H1 (cell line): Measurements from ENCODE around the gene GRM1. TPM values are rescaled to one million over a fixed set of nuclear protein-coding genes. Genes with fewer than 3 reads are reported as not detected.

Source experiments
- BACH1 ChIP-seq: IDR thresholded peaks from 2 replicates; pipeline ENCODE4 v1.6.1; 2012; ENCODE audit warnings: low read length, improper control_type of control experiment
- BRCA1 ChIP-seq: IDR thresholded peaks from 2 replicates; pipeline ENCODE4 v1.6.1; 2012; ENCODE audit warnings: low read depth, low read length, improper control_type of control experiment
- NRF1 ChIP-seq: IDR thresholded peaks from 2 replicates; pipeline ENCODE4 v1.6.1; 2011; ENCODE audit warnings: mild to moderate bottlenecking, low read depth, low read length, improper control_type of control experiment
- SUZ12 ChIP-seq: fragments of 200-600 bp; sonication (generic); IDR thresholded peaks from 2 replicates; pipeline ENCODE4 v1.6.1; 2012; ENCODE audit warnings: mild to moderate bottlenecking, inconsistent platforms, low read length, moderate library complexity, mixed read lengths
- ZNF274 ChIP-seq: IDR thresholded peaks from 2 replicates; pipeline ENCODE4 v1.7.0; 2012; ENCODE audit warnings: low read length, borderline replicate concordance; ENCODE audit errors: extremely low read depth
- polyA plus RNA-seq, 7 experiments: library from polyadenylated mRNA; depleted of rRNA in 3 of 7; stranded (reverse) in 5 of 7; unstranded in 2 of 7; fragments of >200 nt in 5 of 7; fragments of 200-250 nt in 2 of 7; gene quantifications; 1 replicate in 5 of 7; 2 replicates in 1 of 7; 4 replicates in 1 of 7; pipeline versions ENCODE4 v1.2.1 to v1.2.3, GENCODE V29; 2011 to 2013; ENCODE audit warnings: missing spikeins in 2 of 7, mixed read lengths in 2 of 7
- total RNA-seq: library from RNA; stranded (reverse); fragmentation: NEBNext Ultra II Directional; extraction: Animal tissue kit (Norgen Biotek cat#: 25700); gene quantifications from 2 replicates; pipeline ENCODE4 v1.2.1, GENCODE V29; 2021
- TF ChIP-seq, protein P1 (sequence below): fragments of 300-600 bp; sonication (generic); IDR thresholded peaks from 2 replicates; pipeline ENCODE4 v1.7.1; 2012; ENCODE audit warnings: low read length, moderate library complexity, mild to moderate bottlenecking, inconsistent platforms; ENCODE audit not compliant: insufficient replicate concordance

Gene GRM1
- total and polyA plus RNA-seq, 2 of the 8 experiments (the other 6 are each of a cell fraction or from before 2014, with no cell fraction given): 0.15 to 1.3 TPM

DNA sequence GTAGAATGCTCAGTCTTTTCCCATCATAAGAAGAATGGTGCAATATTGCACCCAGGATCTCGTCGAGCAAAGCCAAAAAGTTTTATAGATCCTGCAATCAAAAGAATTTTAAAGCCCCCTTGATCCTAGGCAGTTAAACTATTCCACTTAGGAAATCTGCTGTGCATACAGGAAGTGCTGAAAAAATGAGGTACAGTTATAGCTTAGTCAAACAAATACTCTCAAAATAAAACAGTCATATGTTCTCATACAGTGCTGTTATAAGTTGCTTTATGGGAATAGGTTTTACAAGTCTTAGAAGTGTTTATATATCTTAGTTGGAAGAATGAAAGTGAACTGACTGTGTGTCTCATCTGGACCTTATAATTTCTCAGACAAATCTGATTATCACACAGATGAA is 282.2 kb downstream of the GRM1 start (continued):
- TF ChIP-seq, protein P1, sequence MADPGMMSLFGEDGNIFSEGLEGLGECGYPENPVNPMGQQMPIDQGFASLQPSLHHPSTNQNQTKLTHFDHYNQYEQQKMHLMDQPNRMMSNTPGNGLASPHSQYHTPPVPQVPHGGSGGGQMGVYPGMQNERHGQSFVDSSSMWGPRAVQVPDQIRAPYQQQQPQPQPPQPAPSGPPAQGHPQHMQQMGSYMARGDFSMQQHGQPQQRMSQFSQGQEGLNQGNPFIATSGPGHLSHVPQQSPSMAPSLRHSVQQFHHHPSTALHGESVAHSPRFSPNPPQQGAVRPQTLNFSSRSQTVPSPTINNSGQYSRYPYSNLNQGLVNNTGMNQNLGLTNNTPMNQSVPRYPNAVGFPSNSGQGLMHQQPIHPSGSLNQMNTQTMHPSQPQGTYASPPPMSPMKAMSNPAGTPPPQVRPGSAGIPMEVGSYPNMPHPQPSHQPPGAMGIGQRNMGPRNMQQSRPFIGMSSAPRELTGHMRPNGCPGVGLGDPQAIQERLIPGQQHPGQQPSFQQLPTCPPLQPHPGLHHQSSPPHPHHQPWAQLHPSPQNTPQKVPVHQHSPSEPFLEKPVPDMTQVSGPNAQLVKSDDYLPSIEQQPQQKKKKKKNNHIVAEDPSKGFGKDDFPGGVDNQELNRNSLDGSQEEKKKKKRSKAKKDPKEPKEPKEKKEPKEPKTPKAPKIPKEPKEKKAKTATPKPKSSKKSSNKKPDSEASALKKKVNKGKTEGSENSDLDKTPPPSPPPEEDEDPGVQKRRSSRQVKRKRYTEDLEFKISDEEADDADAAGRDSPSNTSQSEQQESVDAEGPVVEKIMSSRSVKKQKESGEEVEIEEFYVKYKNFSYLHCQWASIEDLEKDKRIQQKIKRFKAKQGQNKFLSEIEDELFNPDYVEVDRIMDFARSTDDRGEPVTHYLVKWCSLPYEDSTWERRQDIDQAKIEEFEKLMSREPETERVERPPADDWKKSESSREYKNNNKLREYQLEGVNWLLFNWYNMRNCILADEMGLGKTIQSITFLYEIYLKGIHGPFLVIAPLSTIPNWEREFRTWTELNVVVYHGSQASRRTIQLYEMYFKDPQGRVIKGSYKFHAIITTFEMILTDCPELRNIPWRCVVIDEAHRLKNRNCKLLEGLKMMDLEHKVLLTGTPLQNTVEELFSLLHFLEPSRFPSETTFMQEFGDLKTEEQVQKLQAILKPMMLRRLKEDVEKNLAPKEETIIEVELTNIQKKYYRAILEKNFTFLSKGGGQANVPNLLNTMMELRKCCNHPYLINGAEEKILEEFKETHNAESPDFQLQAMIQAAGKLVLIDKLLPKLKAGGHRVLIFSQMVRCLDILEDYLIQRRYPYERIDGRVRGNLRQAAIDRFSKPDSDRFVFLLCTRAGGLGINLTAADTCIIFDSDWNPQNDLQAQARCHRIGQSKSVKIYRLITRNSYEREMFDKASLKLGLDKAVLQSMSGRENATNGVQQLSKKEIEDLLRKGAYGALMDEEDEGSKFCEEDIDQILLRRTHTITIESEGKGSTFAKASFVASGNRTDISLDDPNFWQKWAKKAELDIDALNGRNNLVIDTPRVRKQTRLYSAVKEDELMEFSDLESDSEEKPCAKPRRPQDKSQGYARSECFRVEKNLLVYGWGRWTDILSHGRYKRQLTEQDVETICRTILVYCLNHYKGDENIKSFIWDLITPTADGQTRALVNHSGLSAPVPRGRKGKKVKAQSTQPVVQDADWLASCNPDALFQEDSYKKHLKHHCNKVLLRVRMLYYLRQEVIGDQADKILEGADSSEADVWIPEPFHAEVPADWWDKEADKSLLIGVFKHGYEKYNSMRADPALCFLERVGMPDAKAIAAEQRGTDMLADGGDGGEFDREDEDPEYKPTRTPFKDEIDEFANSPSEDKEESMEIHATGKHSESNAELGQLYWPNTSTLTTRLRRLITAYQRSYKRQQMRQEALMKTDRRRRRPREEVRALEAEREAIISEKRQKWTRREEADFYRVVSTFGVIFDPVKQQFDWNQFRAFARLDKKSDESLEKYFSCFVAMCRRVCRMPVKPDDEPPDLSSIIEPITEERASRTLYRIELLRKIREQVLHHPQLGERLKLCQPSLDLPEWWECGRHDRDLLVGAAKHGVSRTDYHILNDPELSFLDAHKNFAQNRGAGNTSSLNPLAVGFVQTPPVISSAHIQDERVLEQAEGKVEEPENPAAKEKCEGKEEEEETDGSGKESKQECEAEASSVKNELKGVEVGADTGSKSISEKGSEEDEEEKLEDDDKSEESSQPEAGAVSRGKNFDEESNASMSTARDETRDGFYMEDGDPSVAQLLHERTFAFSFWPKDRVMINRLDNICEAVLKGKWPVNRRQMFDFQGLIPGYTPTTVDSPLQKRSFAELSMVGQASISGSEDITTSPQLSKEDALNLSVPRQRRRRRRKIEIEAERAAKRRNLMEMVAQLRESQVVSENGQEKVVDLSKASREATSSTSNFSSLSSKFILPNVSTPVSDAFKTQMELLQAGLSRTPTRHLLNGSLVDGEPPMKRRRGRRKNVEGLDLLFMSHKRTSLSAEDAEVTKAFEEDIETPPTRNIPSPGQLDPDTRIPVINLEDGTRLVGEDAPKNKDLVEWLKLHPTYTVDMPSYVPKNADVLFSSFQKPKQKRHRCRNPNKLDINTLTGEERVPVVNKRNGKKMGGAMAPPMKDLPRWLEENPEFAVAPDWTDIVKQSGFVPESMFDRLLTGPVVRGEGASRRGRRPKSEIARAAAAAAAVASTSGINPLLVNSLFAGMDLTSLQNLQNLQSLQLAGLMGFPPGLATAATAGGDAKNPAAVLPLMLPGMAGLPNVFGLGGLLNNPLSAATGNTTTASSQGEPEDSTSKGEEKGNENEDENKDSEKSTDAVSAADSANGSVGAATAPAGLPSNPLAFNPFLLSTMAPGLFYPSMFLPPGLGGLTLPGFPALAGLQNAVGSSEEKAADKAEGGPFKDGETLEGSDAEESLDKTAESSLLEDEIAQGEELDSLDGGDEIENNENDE: no peak
- no peak for TF ChIP-seq ZNF274
- no peak for TF ChIP-seq NRF1
- TF ChIP-seq SUZ12: no peak
- TF ChIP-seq BRCA1: no peak
- no peak for TF ChIP-seq BACH1
